MG63 (cell line): ENCODE measurements around the gene DNMT3B. TPM values are rescaled to one million over a fixed set of nuclear protein-coding genes. Genes with fewer than 3 reads are reported as not detected.

Experiments used
- DNase-seq: peaks from one replicate; pipeline ENCODE4 v3.0.0-alpha.2; 2020
- H3K27me3 ChIP-seq: fragments of 250-450 bp; sonication (Bioruptor Pico); 2 replicates; pipeline ENCODE4 v1.5.1; 2020; ENCODE audit warnings: mild to moderate bottlenecking, moderate library complexity
- H3K36me3 ChIP-seq: fragments of 250-450 bp; sonication (Bioruptor Pico); 2 replicates; pipeline ENCODE4 v1.5.1; 2020; ENCODE audit warnings: mild to moderate bottlenecking, moderate library complexity
- H3K4me3 ChIP-seq: fragments of 250-450 bp; sonication (Bioruptor Pico); 2 replicates; pipeline ENCODE4 v1.5.1; 2020; ENCODE audit warnings: mild to moderate bottlenecking, moderate library complexity
- H3K9me3 ChIP-seq: fragments of 250-450 bp; sonication (Bioruptor Pico); 2 replicates; pipeline ENCODE4 v1.5.1; 2020; ENCODE audit warnings: mild to moderate bottlenecking, moderate library complexity
- total RNA-seq: library from RNA; depleted of rRNA; stranded (reverse); fragments of >200 nt; shearing (Covaris generic); gene quantifications from 2 replicates; pipeline ENCODE4 v1.2.3, GENCODE V29; 2014; ENCODE audit warnings: low replicate concordance

Gene DNMT3B
- total RNA-seq, 1 experiment from 2014 or later: 5.6 TPM

DNA sequence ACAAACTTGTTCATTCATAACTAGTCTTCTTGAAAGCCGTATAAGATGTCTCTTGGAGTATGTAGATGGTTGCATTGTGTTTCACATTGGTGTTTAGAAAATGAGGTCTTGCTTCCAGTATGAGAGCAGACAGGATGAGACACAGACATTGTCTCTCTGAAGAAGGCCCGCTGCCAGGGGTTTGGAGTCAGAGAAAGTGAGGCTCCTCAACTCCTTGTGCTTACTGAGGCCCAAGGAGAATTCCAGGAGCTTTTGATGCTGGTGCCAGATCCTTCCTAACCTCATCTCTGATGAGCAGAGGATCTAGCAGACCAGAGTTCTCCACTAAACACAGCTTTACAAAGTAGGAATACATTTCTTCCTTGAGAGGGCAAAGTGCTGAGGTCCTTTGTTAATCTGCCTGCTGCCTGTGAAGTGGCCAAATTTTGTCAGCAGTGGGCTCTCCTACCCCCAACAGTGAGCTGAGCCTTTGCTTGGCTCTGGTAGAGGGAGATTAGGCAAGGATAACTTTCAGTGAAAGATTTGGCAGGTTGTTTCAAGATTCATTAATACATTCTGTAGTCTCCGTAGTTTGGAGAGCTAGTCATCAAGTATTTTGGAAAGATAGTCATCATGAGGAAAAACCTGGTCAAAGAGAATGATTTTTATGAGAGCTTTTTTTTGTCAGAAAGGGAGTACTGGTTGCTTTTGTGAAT is 67.3 kb downstream of the DNMT3B start:
- Histone ChIP-seq H3K4me3 (no peak overlapping the region), H3K36me3 (peaks cover 68% of the 10 kb centered on the region), H3K9me3 (no peaks in the 10 kb centered on the region), H3K27me3 (no peaks in the 10 kb centered on the region)
- DNase-seq: peak; percentile 76

DNA sequence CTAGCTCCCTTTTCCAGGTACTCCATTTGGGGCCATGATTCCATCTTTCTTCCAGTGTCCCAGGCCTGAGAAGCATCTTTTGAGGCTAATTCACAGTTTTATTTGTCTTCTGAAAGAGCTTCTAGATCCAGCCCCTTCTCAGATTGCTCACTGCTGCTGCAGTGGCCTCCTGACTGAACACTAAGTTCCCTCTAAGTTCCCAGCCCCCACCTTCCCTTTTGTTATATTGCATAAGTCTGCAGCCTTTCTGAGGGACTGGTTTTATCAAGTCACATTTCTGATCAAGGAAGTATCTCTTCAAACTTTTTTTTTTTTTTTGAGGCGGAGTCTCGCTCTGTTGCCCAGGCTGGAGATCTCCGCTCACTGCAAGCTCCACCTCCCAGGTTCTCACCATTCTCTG is 68.3 kb downstream of the DNMT3B start:
- DNase-seq: no peak
- H3K4me3 ChIP-seq: no peak overlapping the region
- H3K36me3 ChIP-seq: peaks cover 70% of the 10 kb centered on the region

DNA sequence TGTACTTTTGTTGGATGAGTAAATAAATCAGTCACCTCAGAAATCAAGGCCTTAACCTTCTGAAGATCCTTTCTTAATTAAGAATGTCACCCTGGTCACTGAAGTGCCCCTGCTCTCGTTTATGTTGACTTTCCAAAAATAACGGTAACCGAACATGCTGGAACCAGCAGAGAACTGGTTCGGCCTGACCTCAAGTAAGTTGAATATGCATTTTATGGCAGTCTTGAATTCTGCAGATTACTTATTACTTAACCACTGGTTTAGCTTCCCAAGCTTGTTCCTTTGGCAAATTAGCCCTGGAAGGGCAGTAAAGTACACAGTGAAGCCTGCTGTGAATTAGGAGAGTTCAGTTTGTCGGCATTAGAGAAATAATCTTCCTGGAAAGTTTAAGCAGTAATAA is 69.8 kb downstream of the DNMT3B start:
- DNase-seq: no peak
- no peak overlapping the region for H3K4me3 ChIP-seq
- no peaks in the 10 kb centered on the region for H3K27me3 ChIP-seq
- peaks cover 74% of the 10 kb centered on the region for H3K36me3 ChIP-seq
- H3K9me3 ChIP-seq: no peaks in the 10 kb centered on the region

More for the DNA sequence above, 68.3 kb downstream of the DNMT3B start:
- H3K27me3 ChIP-seq: no peaks in the 10 kb centered on the region
- no peaks in the 10 kb centered on the region for H3K9me3 ChIP-seq

DNA sequence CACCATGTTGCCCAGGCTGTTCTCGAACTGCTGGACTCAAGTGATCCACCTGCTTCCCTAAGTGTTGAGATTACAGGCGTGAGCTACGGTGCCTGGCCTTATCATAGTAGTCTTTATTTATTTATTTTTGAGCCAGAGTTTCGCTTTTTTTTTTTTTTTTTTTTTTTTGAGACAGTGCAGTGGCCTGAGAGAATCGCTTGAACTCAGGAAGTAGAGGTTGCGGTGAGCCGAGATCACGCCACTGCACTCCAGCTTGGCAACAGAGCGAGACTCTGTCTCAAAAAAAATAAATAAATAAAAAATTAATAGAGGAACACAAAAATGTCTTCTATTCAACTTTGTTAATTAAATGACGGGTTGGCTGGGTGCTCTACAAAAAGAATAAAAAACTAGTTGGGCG is 70.5 kb downstream of the DNMT3B start:
- Histone ChIP-seq H3K27me3 (no peaks in the 10 kb centered on the region), H3K9me3 (no peaks in the 10 kb centered on the region), H3K4me3 (no peak overlapping the region), H3K36me3 (peaks cover 74% of the 10 kb centered on the region)
- DNase-seq: no peak

DNA sequence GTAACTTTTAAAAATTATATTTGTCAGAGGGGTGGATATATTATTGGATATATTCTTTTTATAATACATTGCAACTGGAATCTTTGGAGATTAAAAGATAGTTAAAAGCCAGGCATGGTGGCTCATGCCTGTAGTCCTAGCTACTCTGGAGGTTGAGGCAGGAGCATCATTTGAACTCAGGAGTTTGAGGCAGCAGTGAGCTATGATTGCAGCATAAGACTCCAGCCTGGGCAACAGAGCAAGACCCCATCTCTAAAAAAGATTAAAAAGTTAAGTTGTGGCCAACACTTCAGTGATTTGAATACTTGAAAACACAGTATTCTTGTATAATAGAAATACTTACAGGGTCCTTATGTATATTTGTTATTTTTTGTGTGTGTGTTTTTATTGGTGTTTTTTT is 72.8 kb downstream of the DNMT3B start:
- Histone ChIP-seq H3K36me3 (peaks cover 88% of the 10 kb centered on the region), H3K4me3 (no peak overlapping the region), H3K9me3 (no peaks in the 10 kb centered on the region), H3K27me3 (no peaks in the 10 kb centered on the region)
- no peak for DNase-seq

DNA sequence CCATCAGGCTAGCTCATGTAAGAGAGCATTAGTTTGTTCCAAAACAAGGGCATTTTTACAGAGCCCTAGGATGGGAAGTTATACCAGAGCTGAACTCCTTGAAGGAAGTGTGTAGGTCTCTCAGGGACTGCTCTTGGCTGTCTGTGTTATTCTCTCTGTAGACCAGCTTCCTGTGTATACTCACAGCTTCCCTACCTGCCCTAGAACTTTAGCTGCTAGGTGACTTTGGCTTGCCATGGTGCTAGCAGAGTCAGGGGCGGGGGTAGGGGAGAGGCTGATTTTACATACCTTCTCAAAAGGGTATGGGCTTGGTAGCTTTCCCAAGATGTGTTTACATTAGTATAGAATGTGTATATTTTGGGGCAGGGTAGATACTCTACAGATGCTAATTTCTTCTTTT is 75.0 kb downstream of the DNMT3B start:
- H3K27me3 ChIP-seq: no peaks in the 10 kb centered on the region
- no peaks in the 10 kb centered on the region for H3K9me3 ChIP-seq
- H3K36me3 ChIP-seq: peaks cover 87% of the 10 kb centered on the region
- DNase-seq: no peak
- H3K4me3 ChIP-seq: no peak overlapping the region

DNA sequence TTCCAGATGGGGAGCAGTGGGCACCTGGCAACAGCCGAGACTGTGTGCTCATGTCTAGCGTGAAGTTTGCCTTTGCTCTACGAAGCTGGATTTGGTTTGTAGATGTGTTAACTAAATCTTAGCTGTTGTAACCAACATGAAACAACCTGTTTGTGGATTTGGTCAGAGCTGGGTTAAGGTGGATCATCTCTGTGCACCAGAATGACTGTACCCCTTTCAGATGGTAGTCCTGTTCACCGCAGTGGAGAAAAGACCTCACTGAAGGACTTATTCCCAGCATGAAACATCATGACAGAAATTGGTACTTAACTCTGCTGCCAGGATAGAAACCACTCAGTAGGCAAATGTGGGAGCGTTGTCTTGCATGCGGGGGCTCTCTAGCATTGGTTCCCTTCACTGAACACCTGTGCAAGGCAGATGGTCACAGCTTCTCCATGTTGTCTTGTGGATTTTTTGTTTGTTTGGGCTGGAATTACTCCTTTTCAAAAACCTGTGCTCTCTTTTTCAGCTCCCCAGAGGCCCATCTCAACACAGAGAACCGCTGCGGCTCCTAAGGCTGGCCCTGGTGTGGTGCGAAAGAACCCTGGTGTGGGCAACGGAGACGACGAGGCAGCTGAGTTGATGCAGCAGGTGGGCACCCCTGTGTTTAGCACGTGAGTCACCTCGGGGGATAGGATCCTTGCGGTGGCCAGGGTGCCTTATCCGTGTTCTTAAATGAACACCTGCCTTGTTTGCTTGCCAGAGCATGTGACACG is 77.2 kb downstream of the DNMT3B start:
- Histone ChIP-seq H3K36me3 (peaks cover 78% of the 10 kb centered on the region), H3K27me3 (no peaks in the 10 kb centered on the region), H3K9me3 (no peaks in the 10 kb centered on the region), H3K4me3 (no peak overlapping the region)
- DNase-seq: no peak

DNA sequence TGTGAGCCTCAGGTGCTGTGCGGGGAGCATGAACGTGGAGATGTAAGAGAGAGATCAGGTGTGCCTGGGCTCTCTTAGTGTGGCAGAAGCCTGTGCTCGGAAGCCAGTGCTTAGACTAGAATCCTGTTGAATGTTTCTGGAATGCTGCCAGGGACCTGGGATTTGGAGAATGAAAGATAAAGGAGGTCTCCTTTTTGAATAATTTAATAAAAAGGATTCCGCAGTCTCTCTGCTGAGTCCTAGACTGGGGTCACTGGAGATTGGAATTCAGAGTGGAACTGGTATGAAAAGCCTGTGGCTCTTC is 77.7 kb downstream of the DNMT3B start:
- DNase-seq: no peak
- Histone ChIP-seq H3K27me3 (no peaks in the 10 kb centered on the region), H3K9me3 (no peaks in the 10 kb centered on the region), H3K36me3 (peaks cover 74% of the 10 kb centered on the region), H3K4me3 (no peak overlapping the region)

DNA sequence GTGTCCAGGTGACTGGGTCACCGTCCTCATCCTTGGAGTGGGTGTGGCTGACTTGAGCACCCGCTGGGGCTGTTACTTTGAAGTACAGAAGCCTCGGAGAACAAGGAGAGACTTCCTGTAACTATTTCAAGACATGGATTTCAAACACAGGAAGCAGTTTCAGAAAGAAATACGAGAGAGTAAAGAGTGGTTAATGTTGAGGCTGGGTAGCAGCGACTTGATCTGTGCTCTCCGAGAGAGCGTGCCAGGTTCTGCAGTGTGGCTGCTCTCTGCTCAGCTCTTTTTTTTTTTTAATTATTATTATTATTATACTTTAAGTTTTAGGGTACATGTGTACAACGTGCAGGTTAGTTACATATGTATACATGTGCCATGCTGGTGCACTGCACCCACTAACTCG is 79.0 kb downstream of the DNMT3B start:
- peaks cover 78% of the 10 kb centered on the region for H3K36me3 ChIP-seq
- no peaks in the 10 kb centered on the region for H3K9me3 ChIP-seq
- no peak for DNase-seq
- no peak overlapping the region for H3K4me3 ChIP-seq
- H3K27me3 ChIP-seq: no peaks in the 10 kb centered on the region

DNA sequence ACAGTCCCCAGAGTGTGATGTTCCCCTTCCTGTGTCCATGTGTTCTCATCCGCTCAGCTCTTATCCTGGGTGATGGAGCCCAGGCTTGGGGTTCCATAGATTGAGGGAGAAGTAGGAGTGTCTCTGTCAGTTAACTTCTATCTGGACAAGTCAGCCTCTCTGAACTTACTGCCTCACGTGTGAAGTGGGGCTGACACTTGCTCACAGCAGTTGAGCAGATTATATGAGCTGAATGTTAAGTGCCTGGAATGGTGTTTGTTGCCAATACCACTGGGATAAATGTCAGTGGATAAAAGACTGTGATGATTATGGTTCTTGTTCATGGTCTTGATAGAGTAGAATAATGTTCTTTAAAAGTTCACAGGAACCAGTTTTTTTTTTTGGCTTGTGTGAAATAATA is 79.4 kb downstream of the DNMT3B start:
- Histone ChIP-seq H3K9me3 (no peaks in the 10 kb centered on the region), H3K36me3 (peaks cover 78% of the 10 kb centered on the region), H3K27me3 (no peaks in the 10 kb centered on the region), H3K4me3 (no peak overlapping the region)
- no peak for DNase-seq

DNA sequence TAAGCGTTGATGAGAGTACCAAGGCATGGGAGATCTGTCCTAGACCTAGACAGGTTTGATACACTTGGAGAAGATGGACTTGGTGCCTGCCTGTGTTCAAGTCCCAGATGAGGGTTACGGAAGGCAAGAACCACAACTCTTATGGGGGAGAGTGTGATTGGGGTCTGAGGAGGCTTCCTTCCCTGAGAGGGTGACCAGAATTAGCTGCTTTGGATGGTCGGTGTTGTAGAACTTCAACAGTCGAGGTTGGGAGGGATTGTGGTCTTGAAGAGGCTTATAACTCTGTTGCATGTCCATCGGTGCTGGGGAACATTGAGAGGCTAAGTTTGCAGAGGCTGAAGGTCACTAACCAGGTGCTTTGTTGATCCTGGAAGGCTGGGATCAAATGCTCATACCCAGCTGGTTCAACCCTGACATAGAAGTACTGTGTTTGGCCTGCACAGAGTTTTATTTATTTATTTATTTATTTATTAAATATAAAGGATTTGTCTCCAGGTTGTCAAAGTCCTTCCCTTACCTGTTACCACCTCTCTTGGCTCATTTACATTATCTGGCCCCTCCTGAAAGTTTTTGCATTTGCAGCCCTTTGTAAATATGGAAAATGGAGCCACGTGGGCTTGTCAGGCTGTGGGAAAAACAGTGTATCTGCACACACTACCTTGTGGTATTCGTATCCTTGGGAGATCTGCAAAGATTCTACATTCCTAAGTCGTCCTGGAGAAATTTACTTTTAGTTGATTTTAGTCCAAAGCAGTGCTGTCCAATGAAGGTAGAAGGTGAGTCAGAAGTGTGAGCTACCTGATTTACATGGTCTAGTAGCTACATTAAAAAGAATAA is 80.7 kb downstream of the DNMT3B start:
- no peak for DNase-seq
- H3K27me3 ChIP-seq: no peaks in the 10 kb centered on the region
- no peaks in the 10 kb centered on the region for H3K9me3 ChIP-seq
- peaks cover 77% of the 10 kb centered on the region for H3K36me3 ChIP-seq
- H3K4me3 ChIP-seq: no peak overlapping the region

DNA sequence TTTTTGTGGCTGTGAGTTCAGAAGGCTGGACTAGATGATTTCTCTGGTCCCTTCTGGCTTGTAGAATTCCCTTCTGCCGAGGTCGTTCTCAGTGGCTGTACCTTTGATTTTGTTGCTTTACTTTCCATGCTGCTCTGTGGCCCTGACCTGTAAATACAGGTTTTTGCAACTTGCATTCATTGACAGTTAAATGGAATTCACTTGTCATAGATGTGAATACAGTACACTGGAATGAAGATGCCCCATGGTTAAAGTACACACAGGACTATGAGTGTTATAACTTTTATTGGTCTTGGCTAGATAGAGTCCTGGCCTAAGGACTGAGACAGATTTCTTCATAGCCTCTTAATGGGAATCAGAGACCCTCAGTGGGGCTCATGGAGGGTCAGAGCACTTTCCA is 83.6 kb downstream of the DNMT3B start:
- Histone ChIP-seq H3K36me3 (peaks cover 69% of the 10 kb centered on the region), H3K27me3 (no peaks in the 10 kb centered on the region), H3K9me3 (no peaks in the 10 kb centered on the region), H3K4me3 (no peak overlapping the region)
- no peak for DNase-seq

DNA sequence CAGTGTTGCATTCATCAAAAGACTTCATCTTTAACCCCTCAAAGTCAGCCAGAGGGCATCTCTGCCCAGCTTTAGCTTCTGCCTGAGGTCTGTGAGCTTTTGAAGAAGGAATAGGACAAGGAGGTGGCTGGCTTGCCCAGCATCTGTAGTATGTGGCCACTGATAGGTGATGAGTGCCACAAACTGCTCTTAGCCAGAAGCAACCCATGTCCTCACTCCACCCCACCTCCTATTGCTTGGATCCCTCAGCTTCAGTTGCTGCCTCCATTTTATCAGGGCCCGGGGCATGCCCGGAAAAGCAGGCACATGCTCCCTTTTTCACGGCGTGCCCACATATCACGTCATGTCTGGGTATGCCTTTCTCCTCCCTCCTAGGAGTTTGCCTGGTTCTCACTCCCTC is 84.7 kb downstream of the DNMT3B start:
- no peak for DNase-seq
- H3K4me3 ChIP-seq: no peak overlapping the region
- H3K9me3 ChIP-seq: no peaks in the 10 kb centered on the region
- peaks cover 66% of the 10 kb centered on the region for H3K36me3 ChIP-seq
- no peaks in the 10 kb centered on the region for H3K27me3 ChIP-seq

DNA sequence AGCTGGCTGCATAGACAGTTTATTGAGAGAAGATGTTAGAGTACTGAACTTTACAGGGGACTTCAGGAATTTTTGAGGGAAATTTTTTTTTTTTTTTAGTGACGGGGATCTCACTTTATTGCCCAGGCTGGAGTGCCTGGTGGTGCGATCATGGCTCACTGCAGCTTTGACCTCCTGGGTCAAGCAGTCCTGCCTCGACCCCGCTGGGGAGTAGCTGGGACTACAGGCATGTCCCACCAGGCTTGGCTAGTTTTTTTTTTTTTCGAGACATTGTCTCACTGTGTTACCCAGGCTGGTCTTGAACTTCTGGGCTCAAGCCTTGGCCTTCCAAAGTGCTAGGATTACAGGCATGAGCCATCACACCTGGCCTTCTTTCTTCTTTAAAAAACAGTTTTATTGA is 85.8 kb downstream of the DNMT3B start:
- H3K9me3 ChIP-seq: no peaks in the 10 kb centered on the region
- DNase-seq: no peak
- no peaks in the 10 kb centered on the region for H3K27me3 ChIP-seq
- peaks cover 61% of the 10 kb centered on the region for H3K36me3 ChIP-seq
- H3K4me3 ChIP-seq: no peak overlapping the region

DNA sequence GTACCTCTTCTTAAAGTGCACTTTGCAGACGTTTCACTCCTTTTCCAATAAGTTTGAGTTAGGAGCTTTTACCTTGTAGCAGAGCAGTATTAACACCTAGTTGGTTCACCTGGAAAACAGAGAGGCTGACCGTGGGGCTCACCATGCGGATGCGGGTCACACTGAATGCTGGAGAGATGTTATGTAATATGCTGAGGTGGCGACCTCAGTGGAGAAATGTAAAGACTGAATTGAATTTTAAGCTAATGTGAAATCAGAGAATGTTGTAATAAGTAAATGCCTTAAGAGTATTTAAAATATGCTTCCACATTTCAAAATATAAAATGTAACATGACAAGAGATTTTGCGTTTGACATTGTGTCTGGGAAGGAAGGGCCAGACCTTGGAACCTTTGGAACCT is 86.7 kb downstream of the DNMT3B start:
- DNase-seq: no peak
- no peak overlapping the region for H3K4me3 ChIP-seq
- peaks cover 62% of the 10 kb centered on the region for H3K36me3 ChIP-seq
- H3K27me3 ChIP-seq: no peaks in the 10 kb centered on the region
- no peaks in the 10 kb centered on the region for H3K9me3 ChIP-seq

DNA sequence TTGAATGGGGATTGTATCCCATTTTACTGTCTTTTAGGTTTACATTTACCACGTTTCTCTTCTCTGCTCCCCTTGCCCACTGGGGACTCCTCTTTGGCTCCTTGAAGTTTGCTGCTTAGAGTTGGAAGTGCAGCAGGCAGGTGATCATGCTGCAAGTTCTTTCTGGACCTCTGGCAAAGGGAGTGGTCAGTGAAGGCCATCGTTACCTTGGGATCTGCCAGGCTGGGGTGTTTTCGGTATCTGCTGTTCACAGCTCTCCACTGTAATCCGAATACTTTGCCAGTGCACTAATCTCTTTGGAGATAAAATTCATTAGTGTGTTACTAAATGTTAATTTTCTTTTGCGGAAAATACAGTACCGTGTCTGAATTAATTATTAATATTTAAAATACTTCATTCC is 87.4 kb downstream of the DNMT3B start:
- Histone ChIP-seq H3K27me3 (no peaks in the 10 kb centered on the region), H3K9me3 (no peaks in the 10 kb centered on the region), H3K4me3 (no peak overlapping the region), H3K36me3 (peaks cover 67% of the 10 kb centered on the region)
- DNase-seq: no peak

DNA sequence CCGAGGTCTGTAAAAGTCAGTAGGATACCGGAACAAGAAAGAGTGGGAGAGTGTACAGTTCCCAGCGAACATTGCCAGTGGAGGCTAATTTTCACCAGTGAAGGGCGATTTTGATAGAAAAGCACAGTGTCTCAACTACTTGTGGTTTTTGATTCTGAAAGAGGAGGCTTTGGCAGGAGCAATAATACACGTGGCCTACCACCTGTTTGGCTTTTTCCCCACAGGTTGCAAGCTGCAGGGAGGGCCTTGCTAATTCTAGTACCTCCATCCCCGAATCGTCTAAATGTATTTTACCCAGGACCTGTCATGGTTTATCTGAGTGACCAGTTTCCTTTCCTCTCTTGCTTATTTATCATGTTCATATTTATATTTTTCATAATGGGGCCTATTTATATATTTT is 93.2 kb downstream of the DNMT3B start:
- no peak for DNase-seq
- Histone ChIP-seq H3K27me3 (no peaks in the 10 kb centered on the region), H3K36me3 (peaks cover 52% of the 10 kb centered on the region), H3K4me3 (no peak overlapping the region), H3K9me3 (no peaks in the 10 kb centered on the region)
